Testis (tissue), 3 donors: ENCODE measurements around the gene CD8B. TPM values are rescaled to one million over a fixed set of nuclear protein-coding genes. Genes with fewer than 3 reads are reported as not detected.

Source experiments
- DNase-seq: peaks from one replicate; pipeline ENCODE4 v3.0.0-alpha.2; 2019
- H3K27ac ChIP-seq, 2 donors: fragments of 200-600 bp; sonication (generic); one replicate each; pipeline ENCODE4 v1.5.1; 2019
- H3K27me3 ChIP-seq: fragments of 200-600 bp; sonication (generic); one replicate; pipeline ENCODE4 v1.5.1; 2019
- H3K36me3 ChIP-seq: fragments of 200-600 bp; sonication (generic); one replicate; pipeline ENCODE4 v1.5.1; 2017; ENCODE audit warnings: low read depth; ENCODE audit errors: missing control alignments
- H3K4me1 ChIP-seq: fragments of 200-600 bp; sonication (generic); one replicate; pipeline ENCODE4 v1.5.1; 2019
- H3K4me3 ChIP-seq, 2 donors: fragments of 200-600 bp; sonication (generic); one replicate each; pipeline ENCODE4 v1.5.1; 2017 to 2019
- H3K9me3 ChIP-seq: fragments of 200-600 bp; sonication (generic); one replicate; pipeline ENCODE4 v1.5.1; 2017
- CTCF ChIP-seq, 3 experiments: fragments of 450-650 bp in 2 of 3; fragments of 200-600 bp in 1 of 3; sonication (generic) in 1 of 3; IDR thresholded peaks; one replicate each; pipeline ENCODE4 v1.5.1; 2016 to 2019; ENCODE audit warnings: antibody characterized with exemption in 3 of 3, mild to moderate bottlenecking in 2 of 3, moderate library complexity in 1 of 3
- POLR2A ChIP-seq: fragments of 450-650 bp; IDR thresholded peaks from one replicate; pipeline ENCODE4 v1.6.1; 2017; ENCODE audit warnings: antibody characterized with exemption, mild to moderate bottlenecking, moderate library complexity
- WGBS, 2 donors: methylation state at CpG; one replicate each; pipeline ENCODE4 v1.1.5; 2018; 5-methylcytosine and 5-hydroxymethylcytosine counted together
- intact Hi-C: fragments of 100-400 bp; cut with DNase I; formaldehyde crosslinking; loops from one replicate; pipeline ENCODE4 v1.15.1; 2023; ENCODE audit warnings: low total_unique reads
- polyA plus RNA-seq: library from polyadenylated mRNA; stranded (reverse); fragments of 350-450 nt; fragmentation: Illumina TruSeq; extraction: RNeasy Lipid Tissue Mini Kit (QIAGEN cat#74804); gene quantifications from one replicate; pipeline ENCODE4 v1.2.3, GENCODE V29; 2014; ENCODE audit warnings: low read depth, low replicate concordance; ENCODE audit not compliant: insufficient read depth
- total RNA-seq, 2 donors: library from RNA; depleted of rRNA; stranded (reverse); fragments of >200 nt; gene quantifications; one replicate each; pipeline ENCODE4 v1.2.3, GENCODE V29; 2016

Gene CD8B
- total and polyA plus RNA-seq, 3 donors from 2014 or later = 0.43 to 2.2 TPM; not detected in 1

GRCh38 chr2:86821306-86821705 is 40.4 kb downstream of the CD8B start:
- no peak overlapping the region for H3K27ac ChIP-seq
- H3K27me3 ChIP-seq = no peaks in the 10 kb centered on the region
- 57 to 73% methylated on average over 13 of the region's 13 CpGs for WGBS, 2 donors
- DNase-seq = no peak
- H3K4me3 ChIP-seq = peak overlapping the region; percentile 9 to 30
- intact Hi-C loops = no loop called here
- no peaks in the 10 kb centered on the region for H3K36me3 ChIP-seq
- TF ChIP-seq CTCF (IDR thresholded peaks at IDR 0.05) (no peak), POLR2A (no peak)
- H3K9me3 ChIP-seq = no peaks in the 10 kb centered on the region
- H3K4me1 ChIP-seq = no peaks in the 10 kb centered on the region

- TF ChIP-seq CTCF (IDR thresholded peaks at IDR 0.05) (no peak), POLR2A (no peak)
- intact Hi-C loops = no loop called here
- 87 to 94% methylated on average over 2 of the region's 2 CpGs for WGBS, 2 donors
Measured at GRCh38 chr2:86818957-86819356, 42.7 kb downstream of the CD8B start.

GRCh38 chr2:86818114-86818801 is 43.4 kb downstream of the CD8B start:
- no peak overlapping the region for H3K4me3 ChIP-seq
- intact Hi-C loops = no loop called here
- no peak for DNase-seq
- no peaks in the 10 kb centered on the region for H3K4me1 ChIP-seq
- H3K9me3 ChIP-seq = no peaks in the 10 kb centered on the region
- TF ChIP-seq CTCF (IDR thresholded peaks at IDR 0.05) (no peak), POLR2A (no peak)
- H3K27ac ChIP-seq = no peak overlapping the region
- 91 to 95% methylated on average over 4 of the region's 4 CpGs for WGBS, 2 donors
- H3K36me3 ChIP-seq = no peaks in the 10 kb centered on the region
- H3K27me3 ChIP-seq = no peaks in the 10 kb centered on the region

More at GRCh38 chr2:86818957-86819356, 42.7 kb downstream of the CD8B start:
- Histone ChIP-seq H3K36me3 (no peaks in the 10 kb centered on the region), H3K27ac (no peak overlapping the region), H3K9me3 (no peaks in the 10 kb centered on the region), H3K4me3 (no peak overlapping the region), H3K27me3 (no peaks in the 10 kb centered on the region), H3K4me1 (no peaks in the 10 kb centered on the region)
- DNase-seq = no peak

- no peak overlapping the region for H3K27ac ChIP-seq
- intact Hi-C loops = no loop called here
- TF ChIP-seq POLR2A = no peak
- TF ChIP-seq CTCF (IDR thresholded peaks at IDR 0.05) = no peak
- DNase-seq = no peak
- H3K4me1 ChIP-seq = no peaks in the 10 kb centered on the region
- H3K9me3 ChIP-seq = no peaks in the 10 kb centered on the region
- H3K27me3 ChIP-seq = no peaks in the 10 kb centered on the region
- H3K4me3 ChIP-seq = no peak overlapping the region
- 71 to 90% methylated on average over 1 of the region's 1 CpG for WGBS, 2 donors
- H3K36me3 ChIP-seq = no peaks in the 10 kb centered on the region
Measured at GRCh38 chr2:86815611-86816010, 46.1 kb downstream of the CD8B start.
